AG09309 (cell line): ENCODE measurements around the gene BTN2A1.

Experiments used
- DNase-seq: peaks from one replicate; pipeline ENCODE4 v3.0.0-alpha.2; 2010; ENCODE audit warnings: low read depth
- H3K4me3 ChIP-seq: 2 replicates; pipeline ENCODE4 v1.5.1; 2011; ENCODE audit warnings: mild to moderate bottlenecking, low read depth, low read length, moderate library complexity; ENCODE audit not compliant: control insufficient read depth
- CTCF ChIP-seq: IDR thresholded peaks from 2 replicates; pipeline ENCODE4 v1.5.1; 2011; ENCODE audit warnings: mild to moderate bottlenecking, low read depth, low read length, inconsistent platforms; ENCODE audit not compliant: insufficient read depth, control insufficient read depth; ENCODE audit errors: missing control alignments

BTN2A1 gene

DNA sequence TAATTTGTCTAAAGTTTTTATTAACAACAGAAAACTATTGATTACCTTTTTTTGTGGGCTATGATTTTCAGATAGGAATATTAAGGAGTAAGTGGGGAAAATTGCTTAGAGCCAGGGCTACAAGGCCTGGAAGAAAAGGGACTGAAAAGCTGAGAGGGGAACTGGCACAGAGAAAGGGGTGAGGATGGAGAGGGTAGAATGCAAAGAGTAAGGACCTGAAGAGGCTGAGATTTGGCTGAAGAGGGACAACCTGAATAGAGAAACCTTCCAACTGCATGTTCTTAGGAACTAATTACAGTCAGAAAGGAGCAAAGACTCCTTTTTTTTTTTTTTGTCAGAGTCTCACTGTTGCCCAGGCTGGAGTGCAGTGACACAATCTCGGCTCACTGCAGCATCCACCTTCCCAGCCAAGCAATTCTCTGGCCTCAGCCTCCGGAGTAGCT is 16.7 kb downstream of the BTN2A1 start:
- DNase-seq, result no peak
- H3K4me3 ChIP-seq, result peak overlapping the region; percentile 33
- TF ChIP-seq CTCF, result no peak

DNA sequence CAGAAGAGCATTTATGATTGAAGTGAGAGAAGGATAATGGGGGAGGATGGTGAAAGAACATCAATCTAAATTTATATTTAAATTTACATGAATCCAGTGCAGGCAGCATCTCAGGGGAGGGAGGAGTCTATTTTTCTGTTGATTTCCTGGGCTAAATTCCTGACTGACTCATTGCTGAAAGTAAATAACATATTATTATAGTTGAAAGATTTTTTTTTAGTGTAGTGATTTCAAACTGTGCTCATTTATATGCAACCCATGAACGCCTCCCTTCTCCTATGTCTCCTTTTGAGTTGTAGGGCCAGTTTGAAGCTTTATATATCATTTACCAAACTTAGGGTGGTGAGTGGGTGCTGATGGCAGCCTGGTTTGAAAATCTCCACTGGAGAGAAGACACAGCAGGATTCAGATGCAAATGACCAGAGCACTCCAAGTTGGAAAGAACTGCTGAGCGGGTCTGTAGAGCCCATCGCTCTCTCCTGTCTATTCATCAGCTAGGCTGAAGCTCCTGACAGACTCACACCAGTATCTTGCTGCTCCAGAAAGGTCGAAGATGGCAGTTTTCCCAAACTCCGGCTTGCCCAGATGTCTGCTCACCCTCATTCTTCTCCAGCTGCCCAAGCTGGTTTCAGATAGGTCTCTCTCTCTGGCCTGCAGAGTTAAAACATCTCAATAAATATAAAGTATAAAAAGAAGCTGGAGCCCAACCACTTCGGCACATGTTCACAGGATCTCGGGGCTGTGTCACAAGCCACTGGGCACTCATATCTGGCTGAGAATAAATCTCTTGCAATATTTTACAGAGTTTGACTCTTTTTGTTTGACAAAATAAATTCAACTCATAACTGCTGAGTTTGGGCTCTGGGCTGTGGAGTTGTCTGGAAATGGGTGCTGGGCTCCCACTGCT is 18.3 kb downstream of the BTN2A1 start:
- TF ChIP-seq CTCF, result no peak

GRCh38 chr6:26476896-26477295 is 19.1 kb downstream of the BTN2A1 start:
- no peak for TF ChIP-seq CTCF
- DNase-seq, result no peak
- no peak overlapping the region for H3K4me3 ChIP-seq

More for the DNA sequence above, 18.3 kb downstream of the BTN2A1 start:
- no peak overlapping the region for H3K4me3 ChIP-seq
- DNase-seq, result no peak

DNA sequence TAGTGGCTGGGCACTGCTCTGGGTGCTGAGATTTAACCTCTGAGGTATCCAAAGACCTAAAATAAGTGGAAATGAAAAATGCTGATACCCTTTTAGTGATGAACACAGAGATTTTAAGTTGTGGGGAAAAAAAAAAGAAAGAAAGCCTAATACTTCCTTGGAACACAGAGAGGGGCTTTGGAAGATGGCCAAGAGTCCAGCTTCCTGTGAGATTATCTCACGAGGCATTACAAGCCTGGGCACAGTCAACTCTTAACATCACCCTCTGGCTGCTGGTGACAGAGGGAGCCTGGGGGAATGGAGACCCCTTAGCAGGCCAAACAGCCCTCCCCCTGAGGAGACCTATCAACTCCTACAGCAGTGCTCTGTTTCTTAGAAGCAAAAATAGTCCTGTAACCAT is 19.7 kb downstream of the BTN2A1 start:
- no peak overlapping the region for H3K4me3 ChIP-seq
- no peak for TF ChIP-seq CTCF
- DNase-seq, result no peak

DNA sequence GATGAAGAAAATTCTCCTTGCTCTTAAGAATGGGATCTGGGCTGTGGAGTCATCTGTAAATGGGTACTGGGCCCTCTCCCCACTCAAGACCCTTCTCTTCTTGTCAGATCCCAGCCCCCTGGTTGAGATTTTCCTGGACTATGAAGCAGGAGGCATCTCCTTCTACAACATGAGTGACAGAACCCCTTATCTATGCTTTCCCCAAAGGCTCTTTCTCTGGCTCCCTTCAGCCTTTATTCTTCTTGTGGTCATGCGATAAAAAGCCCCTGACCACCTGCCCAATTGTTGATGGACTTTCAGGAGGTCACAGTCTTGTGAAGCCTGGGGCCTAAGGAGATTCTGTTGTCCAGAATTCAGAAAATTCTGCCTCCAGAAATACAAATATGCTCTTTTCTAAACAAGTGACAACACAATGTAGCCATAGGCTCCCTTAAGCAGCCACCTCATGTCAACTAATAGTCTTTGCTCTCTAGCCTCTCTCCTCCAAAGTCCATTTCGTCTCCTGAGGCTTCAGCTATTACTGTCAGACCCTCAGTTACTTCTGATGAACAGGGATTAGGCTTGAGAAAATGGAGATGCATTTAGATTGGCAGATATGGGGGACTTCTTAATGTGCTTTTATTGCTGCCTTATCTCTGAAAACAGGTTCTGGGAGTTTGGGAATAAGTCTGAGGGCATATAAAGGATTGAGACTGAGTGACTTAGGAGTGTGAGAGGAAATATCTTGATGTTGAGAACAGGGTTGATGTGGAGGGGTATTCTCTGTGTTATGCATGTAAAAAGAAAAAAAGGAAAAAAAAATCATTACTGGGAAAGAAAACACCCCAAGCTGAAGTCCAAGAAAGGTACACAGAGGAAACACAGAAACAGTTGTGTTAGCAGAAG is 20.6 kb downstream of the BTN2A1 start:
- no peak for TF ChIP-seq CTCF
- DNase-seq, result no peak
- H3K4me3 ChIP-seq, result no peak overlapping the region

DNA sequence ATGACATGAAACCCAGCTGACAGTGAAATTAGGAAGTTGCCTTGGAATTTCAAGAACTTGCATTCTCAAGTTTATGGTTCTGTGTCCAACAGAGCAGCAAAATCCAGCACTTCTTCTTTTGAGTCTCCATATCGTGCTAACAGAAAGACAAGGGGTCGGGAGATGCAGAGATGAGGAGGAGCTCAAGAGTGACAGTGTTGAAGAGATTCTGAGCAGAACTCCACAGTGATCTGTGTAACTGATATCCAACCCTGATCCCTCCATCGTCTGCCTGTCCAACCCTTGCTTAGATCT is 21.2 kb downstream of the BTN2A1 start:
- no peak for DNase-seq
- no peak for TF ChIP-seq CTCF
- no peak overlapping the region for H3K4me3 ChIP-seq
